Measurements from ENCODE around the gene FSIP1.

FSIP1 gene

DNA sequence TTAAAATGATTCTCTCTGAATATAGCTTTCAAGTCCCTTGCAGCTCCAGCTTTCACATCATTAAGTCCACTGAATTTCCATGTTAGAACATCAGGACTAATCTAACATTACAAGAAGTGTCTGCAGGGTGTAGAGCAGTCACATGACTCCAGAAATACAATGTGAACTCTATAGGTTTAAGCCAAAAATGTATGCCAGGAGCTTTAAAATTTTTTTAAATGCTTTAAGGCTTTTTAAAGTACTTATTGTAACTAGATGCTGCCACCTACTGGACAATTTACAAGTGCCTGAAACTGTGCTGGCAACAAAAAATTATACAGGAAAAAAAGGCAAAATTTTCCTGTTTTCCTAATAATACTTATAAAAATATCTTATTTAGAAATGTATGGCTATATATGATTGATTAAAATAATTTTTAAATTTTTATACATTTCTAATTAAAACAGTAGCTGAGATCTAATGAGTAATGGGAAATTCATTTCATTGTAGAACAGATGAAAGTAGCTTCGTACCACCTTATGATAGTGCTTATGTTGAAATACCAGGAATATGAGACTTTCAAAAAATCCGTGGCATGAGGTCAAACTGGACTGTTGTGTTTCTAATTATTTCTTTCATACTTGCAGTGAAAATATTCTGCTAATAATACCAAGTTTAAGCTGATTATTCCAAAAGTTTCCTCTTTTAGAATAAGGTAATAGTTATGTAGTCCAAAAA, 25.7 kb downstream of the FSIP1 start:
- Histone ChIP-seq H3K36me3 (no peaks in the 10 kb centered on the region), H3K27me3 (ENCODE audit: insufficient read depth, low read depth, severe bottlenecking) (peaks cover 4% of the 10 kb centered on the region), H3K4me3 (ENCODE audit: low read depth, low read length) (no peak overlapping the region), H3K27ac (no peak overlapping the region), H3K9me3 (ENCODE audit: severe bottlenecking) (no peaks in the 10 kb centered on the region)
- TF ChIP-seq, protein P1, sequence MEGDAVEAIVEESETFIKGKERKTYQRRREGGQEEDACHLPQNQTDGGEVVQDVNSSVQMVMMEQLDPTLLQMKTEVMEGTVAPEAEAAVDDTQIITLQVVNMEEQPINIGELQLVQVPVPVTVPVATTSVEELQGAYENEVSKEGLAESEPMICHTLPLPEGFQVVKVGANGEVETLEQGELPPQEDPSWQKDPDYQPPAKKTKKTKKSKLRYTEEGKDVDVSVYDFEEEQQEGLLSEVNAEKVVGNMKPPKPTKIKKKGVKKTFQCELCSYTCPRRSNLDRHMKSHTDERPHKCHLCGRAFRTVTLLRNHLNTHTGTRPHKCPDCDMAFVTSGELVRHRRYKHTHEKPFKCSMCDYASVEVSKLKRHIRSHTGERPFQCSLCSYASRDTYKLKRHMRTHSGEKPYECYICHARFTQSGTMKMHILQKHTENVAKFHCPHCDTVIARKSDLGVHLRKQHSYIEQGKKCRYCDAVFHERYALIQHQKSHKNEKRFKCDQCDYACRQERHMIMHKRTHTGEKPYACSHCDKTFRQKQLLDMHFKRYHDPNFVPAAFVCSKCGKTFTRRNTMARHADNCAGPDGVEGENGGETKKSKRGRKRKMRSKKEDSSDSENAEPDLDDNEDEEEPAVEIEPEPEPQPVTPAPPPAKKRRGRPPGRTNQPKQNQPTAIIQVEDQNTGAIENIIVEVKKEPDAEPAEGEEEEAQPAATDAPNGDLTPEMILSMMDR (IDR thresholded peaks at IDR 0.05; ENCODE audit: low read depth, low read length): 0 out of 2 replicates have a peak, but pooled peaks have one; percentile 18
- DNase-seq: no peak

DNA sequence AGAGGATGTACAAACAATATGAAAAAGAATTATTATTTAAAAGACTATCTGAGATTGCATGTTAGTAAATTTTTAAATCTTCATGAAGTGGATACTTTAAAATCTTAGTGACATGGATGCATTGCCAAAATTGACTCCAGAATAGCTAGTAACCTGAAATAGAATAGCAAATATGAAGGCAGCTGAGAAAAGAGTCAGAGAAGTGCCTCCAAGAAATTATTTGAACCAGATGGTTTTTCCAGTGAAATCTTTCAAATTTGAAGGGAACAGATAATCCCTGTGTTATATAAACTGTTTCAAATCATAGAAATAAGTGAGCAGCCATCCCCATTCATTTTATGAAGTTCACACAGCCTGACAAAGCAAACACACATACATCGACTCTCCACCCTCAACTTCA, 29.6 kb downstream of the FSIP1 start:
- no peak overlapping the region for H3K27ac ChIP-seq
- no peak overlapping the region for H3K4me3 ChIP-seq (ENCODE audit: low read depth, low read length)

DNA sequence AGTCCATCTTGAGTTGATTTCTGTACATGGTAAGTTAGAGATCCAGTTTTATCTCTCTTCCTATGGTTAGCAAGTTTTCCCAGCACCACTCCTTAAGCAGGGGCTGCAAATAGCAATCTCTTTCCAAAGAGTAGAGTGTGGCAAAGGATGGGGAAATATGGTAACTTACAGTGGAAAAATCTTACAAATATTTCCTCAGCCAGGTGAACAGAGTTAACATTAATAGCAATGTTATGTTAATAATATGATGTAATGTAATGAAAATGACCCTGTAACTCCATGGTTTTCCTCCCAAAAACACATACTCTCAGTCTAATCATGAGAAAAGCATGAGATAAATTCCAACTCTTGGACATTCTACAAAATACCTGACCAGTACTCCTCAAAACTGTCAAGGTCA, 30.4 kb downstream of the FSIP1 start:
- Histone ChIP-seq H3K9me3 (ENCODE audit: severe bottlenecking) (no peaks in the 10 kb centered on the region), H3K27ac (no peak overlapping the region), H3K4me3 (ENCODE audit: low read depth, low read length) (no peak overlapping the region), H3K36me3 (no peaks in the 10 kb centered on the region), H3K27me3 (ENCODE audit: insufficient read depth, low read depth, severe bottlenecking) (peaks cover 8% of the 10 kb centered on the region)
- DNase-seq: no peak
- TF ChIP-seq, protein P1 (IDR thresholded peaks at IDR 0.05; ENCODE audit: low read depth, low read length): no peak

More for the DNA sequence above, 29.6 kb downstream of the FSIP1 start:
- no peaks in the 10 kb centered on the region for H3K36me3 ChIP-seq
- H3K27me3 ChIP-seq (ENCODE audit: insufficient read depth, low read depth, severe bottlenecking): peaks cover 8% of the 10 kb centered on the region
- DNase-seq: no peak
- no peaks in the 10 kb centered on the region for H3K9me3 ChIP-seq (ENCODE audit: severe bottlenecking)
- TF ChIP-seq, protein P1 (IDR thresholded peaks at IDR 0.05; ENCODE audit: low read depth, low read length): no peak

DNA sequence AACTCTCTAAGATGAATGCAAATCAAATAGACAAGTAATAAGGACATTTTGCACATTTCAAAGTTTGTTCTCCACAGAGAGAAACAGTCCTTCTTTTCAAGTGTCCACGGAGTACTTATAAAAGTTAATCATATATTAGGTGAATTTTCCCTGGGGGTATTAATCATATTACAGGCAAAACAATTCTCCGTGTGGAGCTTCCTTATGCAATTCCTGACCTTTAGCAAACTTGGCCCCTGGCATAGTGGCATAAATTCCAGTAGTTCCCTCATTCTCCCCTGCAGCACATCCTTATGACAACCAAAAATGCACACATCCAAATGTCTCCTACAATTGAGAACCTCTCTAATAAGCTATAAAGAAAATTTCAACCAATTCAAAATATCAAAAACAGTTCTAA, 34.4 kb downstream of the FSIP1 start:
- H3K27me3 ChIP-seq (ENCODE audit: insufficient read depth, low read depth, severe bottlenecking): peaks cover 4% of the 10 kb centered on the region
- TF ChIP-seq, protein P1 (IDR thresholded peaks at IDR 0.05; ENCODE audit: low read depth, low read length): no peak
- no peak for DNase-seq
- H3K36me3 ChIP-seq: no peaks in the 10 kb centered on the region
- no peak overlapping the region for H3K4me3 ChIP-seq (ENCODE audit: low read depth, low read length)
- no peak overlapping the region for H3K27ac ChIP-seq
- H3K9me3 ChIP-seq (ENCODE audit: severe bottlenecking): no peaks in the 10 kb centered on the region

DNA sequence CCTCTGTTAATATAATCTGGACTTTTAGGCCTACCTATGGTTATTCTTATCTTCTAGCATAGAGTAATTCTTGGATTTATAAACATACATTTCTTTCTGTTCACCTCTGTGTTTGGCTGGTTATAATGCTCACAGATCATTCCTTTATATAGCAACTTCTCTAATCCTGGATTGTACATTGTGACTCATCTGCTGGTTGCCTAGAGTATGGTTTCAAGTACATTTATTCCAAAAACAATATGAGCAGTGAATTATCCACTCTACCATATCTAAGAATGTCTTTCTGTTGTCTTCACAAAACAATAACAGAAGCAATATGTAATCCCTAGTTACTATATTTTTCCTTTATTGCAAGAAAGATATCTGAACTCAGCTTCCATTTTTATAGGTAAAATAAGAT, 35.3 kb downstream of the FSIP1 start:
- DNase-seq: no peak
- Histone ChIP-seq H3K36me3 (no peaks in the 10 kb centered on the region), H3K27me3 (ENCODE audit: insufficient read depth, low read depth, severe bottlenecking) (peaks cover 4% of the 10 kb centered on the region), H3K4me3 (ENCODE audit: low read depth, low read length) (no peak overlapping the region), H3K27ac (no peak overlapping the region), H3K9me3 (ENCODE audit: severe bottlenecking) (no peaks in the 10 kb centered on the region)
- TF ChIP-seq, protein P1 (IDR thresholded peaks at IDR 0.05; ENCODE audit: low read depth, low read length): no peak
